Stimulated activated naive CD8-positive, alpha-beta T cell treated with anti-CD3 and anti-CD28 coated beads, Interleukin-15, amount 100 ng/mL, for 72 hours (primary cell): ENCODE results near the gene RARA.
A peak's percentile ranks its signal among the peaks of the same experiment; 100 is the strongest.
"Not testable (repeated sequence)": the region's sequence is repeated elsewhere in the genome, so short reads cannot be mapped to it uniquely, and the experiment has no call there.

Source experiments
- ATAC-seq: fragments of 150-1000 bp; cut with Tn5 transposase; 2 replicates; pipeline ENCODE4 v1.10.0; 2021; ENCODE audit warnings: mild to moderate bottlenecking, moderate library complexity
- DNase-seq, 2 donors: peaks; one replicate each; pipeline ENCODE4 v3.0.0; 2021 to 2022
- H3K27ac Mint-ChIP-seq, 2 donors: one replicate each; pipeline ENCODE4 v1.8.0; 2022; ENCODE audit warnings: mild to moderate bottlenecking in 2 of 2, mixed read lengths in 2 of 2, moderate library complexity in 2 of 2
- H3K27me3 Mint-ChIP-seq: one replicate; pipeline ENCODE4 v1.8.0; 2022; ENCODE audit warnings: mixed read lengths
- H3K4me1 Mint-ChIP-seq: one replicate; pipeline ENCODE4 v1.8.0; 2022; ENCODE audit warnings: mild to moderate bottlenecking, mixed read lengths
- H3K4me3 Mint-ChIP-seq, 2 donors: one replicate each; pipeline ENCODE4 v1.8.0; 2022; ENCODE audit warnings: mild to moderate bottlenecking in 2 of 2, mixed read lengths in 2 of 2, moderate library complexity in 1 of 2
- H3K9me3 Mint-ChIP-seq, 2 donors: one replicate each; pipeline ENCODE4 v1.8.0; 2022; ENCODE audit warnings: mixed read lengths in 2 of 2

Gene RARA

DNA sequence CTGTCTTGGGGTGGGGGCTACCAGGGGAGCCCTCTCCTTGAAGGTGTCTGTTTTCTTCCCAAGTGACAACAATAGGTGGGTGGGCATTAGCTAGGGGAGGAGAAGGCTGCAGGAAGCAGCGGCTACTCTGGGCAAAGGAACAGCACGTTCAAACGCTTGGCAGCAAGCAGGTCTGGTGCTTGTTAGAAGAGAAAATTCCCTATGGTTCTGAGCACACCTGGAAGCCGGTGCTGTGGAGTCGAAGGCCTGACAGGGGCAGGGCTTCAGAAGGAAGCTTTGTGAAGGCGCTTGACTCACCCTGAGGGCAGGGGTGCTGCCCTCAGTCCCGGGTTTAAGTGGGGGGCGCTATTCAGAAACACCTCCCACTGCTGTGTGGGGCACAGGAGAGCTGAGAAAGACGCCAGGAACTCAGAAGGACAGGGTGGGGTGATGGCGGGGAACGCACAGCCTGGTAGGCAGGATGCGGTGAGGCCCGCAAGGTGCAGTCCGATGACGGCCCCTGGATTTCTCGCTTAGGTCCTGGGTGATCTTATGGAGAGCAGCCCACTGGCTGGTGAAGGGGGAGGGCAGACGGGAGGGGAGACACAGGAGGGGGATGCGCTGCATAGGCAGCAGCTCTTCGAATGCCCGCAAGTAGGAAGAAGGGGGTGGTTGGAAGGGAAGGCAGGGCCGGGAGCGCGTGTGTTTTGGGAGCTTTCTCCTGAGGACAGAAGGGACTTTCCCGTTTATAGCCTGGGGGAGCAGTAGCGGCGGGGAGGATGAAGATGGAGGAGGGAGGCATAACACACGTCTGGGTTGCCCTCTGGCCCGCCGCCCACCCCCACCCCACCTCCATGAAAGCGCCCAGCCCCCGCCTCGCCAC, 52.3 kb downstream of the RARA start:
- Mint-ChIP-seq H3K27ac (no peak overlapping the region), H3K27me3 (peaks cover 44% of the 10 kb centered on the region), H3K9me3 (no peaks in the 10 kb centered on the region), H3K4me1 (peaks cover 58% of the 10 kb centered on the region), H3K4me3 (peak overlapping the region in 1 of 2 donors; percentile 22)
- DNase-seq (no peak), ATAC-seq (no peak)

GRCh38 chr17:40361925-40362695, 53.1 kb downstream of the RARA start:
- Mint-ChIP-seq H3K27ac (no peak overlapping the region), H3K9me3 (no peaks in the 10 kb centered on the region), H3K4me3 (peak overlapping the region; percentile 46 to 65), H3K27me3 (peaks cover 44% of the 10 kb centered on the region), H3K4me1 (peaks cover 63% of the 10 kb centered on the region)
- DNase-seq (no peak), ATAC-seq (peak; percentile 38)

DNA sequence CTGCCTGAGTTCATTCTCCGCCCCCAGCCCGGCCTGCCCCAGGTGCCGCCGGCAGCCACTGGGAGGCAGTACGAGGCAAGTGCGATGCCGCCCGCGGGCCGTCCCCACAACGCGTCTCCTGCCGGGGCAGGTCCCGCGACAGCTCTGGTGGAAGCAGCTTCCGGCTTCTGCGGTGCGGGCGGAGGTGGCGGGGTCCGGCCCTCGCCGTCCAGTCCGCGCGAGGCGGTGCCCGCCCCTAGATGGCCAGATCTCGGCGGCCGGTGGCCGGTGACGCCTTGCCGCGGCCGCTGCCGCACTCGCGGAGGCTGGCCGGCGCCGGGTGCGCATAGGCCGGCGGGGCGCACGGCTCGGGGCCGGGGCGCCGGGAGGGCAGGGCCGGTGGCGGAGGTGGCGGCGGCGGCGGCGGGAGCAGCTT, 53.7 kb downstream of the RARA start:
- H3K9me3 Mint-ChIP-seq, result no peaks in the 10 kb centered on the region
- H3K4me3 Mint-ChIP-seq, result peak overlapping the region; percentile 65 to 84
- no peak overlapping the region for H3K27ac Mint-ChIP-seq
- H3K4me1 Mint-ChIP-seq, result peaks cover 61% of the 10 kb centered on the region
- DNase-seq (peak; percentile 88 to 92), ATAC-seq (peak; percentile 93)
- H3K27me3 Mint-ChIP-seq, result peaks cover 44% of the 10 kb centered on the region

GRCh38 chr17:40363111-40363827, 54.3 kb downstream of the RARA start:
- DNase-seq, result peak in 1 of 2 donors; percentile 51

DNA sequence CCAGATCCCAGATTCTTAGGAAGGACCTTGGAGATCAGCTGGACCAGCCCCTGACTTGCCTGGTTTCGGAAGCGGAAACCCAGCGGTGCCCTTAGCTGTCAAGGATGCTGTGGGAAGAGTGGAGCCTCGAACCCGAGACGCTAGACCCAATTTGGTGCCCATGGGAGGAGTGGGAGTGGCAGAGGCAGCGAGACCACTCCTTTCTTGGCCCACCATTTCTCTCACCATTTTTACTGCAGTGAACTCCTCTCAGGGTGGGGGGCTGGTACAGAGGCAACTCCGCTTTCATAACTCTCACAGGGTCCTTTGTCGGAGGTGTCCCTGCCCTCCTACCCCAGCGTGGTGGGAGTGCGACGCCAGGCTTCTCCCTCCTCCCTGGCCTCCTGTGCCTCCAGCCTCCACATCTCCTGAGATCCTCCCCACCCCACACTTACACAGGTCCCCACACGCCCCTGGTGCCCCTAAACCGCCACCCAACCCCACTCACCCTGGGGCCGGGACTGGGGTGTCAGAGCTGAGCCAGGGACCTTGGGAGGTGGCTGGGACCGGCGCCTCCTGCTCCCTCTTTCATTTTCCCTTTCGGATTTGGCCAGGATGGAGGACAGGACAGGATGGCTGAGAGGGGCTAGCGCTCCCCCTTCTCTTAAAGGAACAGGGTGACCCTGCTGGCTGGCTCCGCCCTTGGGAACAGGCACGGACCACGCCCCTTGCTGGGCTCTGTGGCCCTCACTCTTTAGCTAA, 55.3 kb downstream of the RARA start, which contains the start of gene GJD3:
Gene GJD3 (minus strand): TSS at position 617 of the 741 bp plus-strand sequence. CDS start 922 bp downstream, outside the sequence.
- DNase-seq (no peak), ATAC-seq (no peak)
- H3K27ac Mint-ChIP-seq, result no peak within 1 kb of the TSS
- H3K4me3 Mint-ChIP-seq, result peak within 1 kb of the TSS; percentile 80 to 84
- no peaks in the 10 kb centered on the region for H3K9me3 Mint-ChIP-seq
- peaks cover 46% of the 10 kb centered on the region for H3K4me1 Mint-ChIP-seq
- peaks cover 44% of the 10 kb centered on the region for H3K27me3 Mint-ChIP-seq

More at GRCh38 chr17:40363111-40363827, 54.3 kb downstream of the RARA start:
- H3K27me3 Mint-ChIP-seq, result peaks cover 44% of the 10 kb centered on the region
- peak; percentile 59 for ATAC-seq
- peak overlapping the region; percentile 80 to 84 for H3K4me3 Mint-ChIP-seq
- no peaks in the 10 kb centered on the region for H3K9me3 Mint-ChIP-seq
- peaks cover 55% of the 10 kb centered on the region for H3K4me1 Mint-ChIP-seq
- no peak overlapping the region for H3K27ac Mint-ChIP-seq

DNA sequence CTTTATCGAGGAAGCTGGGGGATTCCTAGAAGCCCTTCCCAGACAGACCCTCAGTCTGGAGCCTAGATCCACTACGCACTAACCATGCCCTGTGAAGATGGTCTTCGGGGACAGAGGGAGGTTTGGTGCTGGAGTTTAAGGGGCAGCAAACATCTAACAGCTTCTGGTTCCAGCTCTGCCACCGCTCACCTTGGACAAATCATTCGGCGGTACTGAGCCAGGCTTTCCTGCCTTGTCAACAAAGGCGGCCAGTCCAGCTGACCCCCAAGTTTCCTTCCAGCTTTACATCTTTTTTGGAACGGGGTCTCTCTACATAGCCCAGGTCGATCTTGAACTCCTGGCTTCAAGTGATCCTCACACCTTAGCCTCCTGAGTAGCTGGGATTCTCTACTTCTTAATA, 55.9 kb downstream of the RARA start:
- Mint-ChIP-seq H3K4me1 (peaks cover 46% of the 10 kb centered on the region), H3K4me3 (peak overlapping the region in 1 of 2 donors; percentile 54), H3K27me3 (peaks cover 42% of the 10 kb centered on the region), H3K9me3 (no peaks in the 10 kb centered on the region), H3K27ac (no peak overlapping the region)
- ATAC-seq (no peak), DNase-seq (no peak)

DNA sequence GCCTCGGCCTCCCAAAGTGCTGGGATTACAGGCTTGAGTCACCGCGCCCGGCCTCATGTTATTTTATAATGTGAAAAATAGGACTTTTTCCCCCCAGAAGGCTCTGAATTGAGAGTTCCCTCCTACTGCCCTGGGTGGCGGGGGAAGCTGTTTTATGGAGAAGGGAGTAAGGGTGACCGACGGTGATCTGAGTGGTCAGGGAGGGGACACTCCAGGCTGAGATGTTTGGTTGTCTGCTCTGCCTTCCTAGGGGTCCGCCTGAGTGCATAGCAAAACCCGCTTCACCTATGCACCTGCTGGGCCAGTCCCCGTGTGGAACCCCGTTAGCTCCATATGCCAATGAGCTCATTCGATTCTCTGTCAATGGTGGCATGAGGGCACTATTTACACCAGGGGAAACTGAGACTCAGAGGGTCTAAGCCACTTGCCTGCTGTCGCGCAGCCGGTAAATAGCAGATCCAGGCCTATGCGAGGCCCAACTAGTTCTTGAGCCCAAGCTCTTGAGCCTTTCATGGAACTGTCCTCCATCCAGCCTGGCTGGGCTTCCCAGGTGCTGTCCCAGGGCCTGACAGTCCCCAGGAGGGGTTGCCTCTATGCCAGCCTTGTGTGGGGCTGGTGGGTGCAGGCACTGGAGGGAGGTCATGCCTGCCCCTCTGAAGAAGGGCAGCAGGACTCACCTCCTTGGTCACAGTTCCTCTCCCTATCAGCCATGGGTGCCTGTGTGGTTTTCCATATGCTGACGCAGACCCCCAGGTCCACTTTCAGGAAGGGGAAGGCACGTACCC, 57.3 kb downstream of the RARA start:
- no peak overlapping the region for H3K4me3 Mint-ChIP-seq
- peaks cover 42% of the 10 kb centered on the region for H3K4me1 Mint-ChIP-seq
- no peaks in the 10 kb centered on the region for H3K9me3 Mint-ChIP-seq
- ATAC-seq (no peak), DNase-seq (no peak)
- peaks cover 28% of the 10 kb centered on the region for H3K27me3 Mint-ChIP-seq
- H3K27ac Mint-ChIP-seq, result no peak overlapping the region

- H3K9me3 Mint-ChIP-seq, result no peaks in the 10 kb centered on the region
- H3K4me3 Mint-ChIP-seq, result no peak overlapping the region
- H3K4me1 Mint-ChIP-seq, result peaks cover 42% of the 10 kb centered on the region
- H3K27ac Mint-ChIP-seq, result no peak overlapping the region
- H3K27me3 Mint-ChIP-seq, result peaks cover 21% of the 10 kb centered on the region
- DNase-seq (no peak), ATAC-seq (no peak)
Observed at GRCh38 chr17:40366861-40367518, 58.0 kb downstream of the RARA start.

GRCh38 chr17:40367728-40368127, 58.7 kb downstream of the RARA start:
- not testable (repeated sequence) for H3K9me3 Mint-ChIP-seq, H3K27ac Mint-ChIP-seq, H3K4me3 Mint-ChIP-seq, ATAC-seq, DNase-seq
- H3K4me1 Mint-ChIP-seq, result peaks cover 42% of the 10 kb centered on the region
- peaks cover 18% of the 10 kb centered on the region for H3K27me3 Mint-ChIP-seq

- H3K4me1 Mint-ChIP-seq, result peaks cover 35% of the 10 kb centered on the region
- DNase-seq, result no peak
- no peak for ATAC-seq
- no peak overlapping the region for H3K4me3 Mint-ChIP-seq
- no peaks in the 10 kb centered on the region for H3K9me3 Mint-ChIP-seq
- no peaks in the 10 kb centered on the region for H3K27me3 Mint-ChIP-seq
- peak overlapping the region in 1 of 2 donors; percentile 20 for H3K27ac Mint-ChIP-seq
Observed at GRCh38 chr17:40369923-40370322, 60.9 kb downstream of the RARA start.

DNA sequence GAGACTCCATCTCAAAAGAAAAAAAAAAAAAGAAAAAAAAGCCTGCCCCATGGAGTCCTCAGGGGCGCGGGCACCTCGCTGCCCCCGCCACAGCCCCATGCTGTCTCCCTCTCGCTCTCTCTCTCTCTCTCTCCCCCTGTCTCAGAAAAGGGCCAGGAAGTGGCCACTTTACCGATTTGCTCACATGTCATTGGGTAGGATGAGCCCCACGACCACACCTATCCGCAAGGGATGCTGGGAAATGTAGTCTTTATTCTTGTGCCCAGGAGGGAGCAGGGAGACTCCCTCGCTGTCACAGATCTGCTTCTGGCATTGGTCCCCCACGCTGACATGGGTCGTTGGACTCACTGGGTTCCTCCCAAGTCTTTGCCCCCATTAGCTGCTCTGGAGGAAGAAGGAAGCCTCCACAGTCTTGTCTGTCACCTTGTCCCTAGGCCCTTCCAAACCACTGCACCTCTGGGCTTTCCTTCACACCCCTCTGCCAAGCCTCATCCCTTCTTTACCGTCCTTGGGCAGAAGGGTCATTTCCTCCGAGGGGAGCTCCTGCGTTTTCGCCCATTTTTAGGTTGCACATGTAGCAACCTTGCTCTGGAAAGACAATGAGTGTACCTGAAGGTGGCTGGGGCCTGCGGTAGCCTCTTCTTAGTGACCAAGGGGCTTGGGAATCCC, 62.4 kb downstream of the RARA start:
- Mint-ChIP-seq H3K27me3 (no peaks in the 10 kb centered on the region), H3K27ac (peak overlapping the region; percentile 6 to 86), H3K4me3 (no peak overlapping the region), H3K4me1 (peaks cover 37% of the 10 kb centered on the region), H3K9me3 (peaks cover 0 to 2% of the 10 kb centered on the region in 2 donors)
- ATAC-seq, result peak; percentile 77
- no peak for DNase-seq

DNA sequence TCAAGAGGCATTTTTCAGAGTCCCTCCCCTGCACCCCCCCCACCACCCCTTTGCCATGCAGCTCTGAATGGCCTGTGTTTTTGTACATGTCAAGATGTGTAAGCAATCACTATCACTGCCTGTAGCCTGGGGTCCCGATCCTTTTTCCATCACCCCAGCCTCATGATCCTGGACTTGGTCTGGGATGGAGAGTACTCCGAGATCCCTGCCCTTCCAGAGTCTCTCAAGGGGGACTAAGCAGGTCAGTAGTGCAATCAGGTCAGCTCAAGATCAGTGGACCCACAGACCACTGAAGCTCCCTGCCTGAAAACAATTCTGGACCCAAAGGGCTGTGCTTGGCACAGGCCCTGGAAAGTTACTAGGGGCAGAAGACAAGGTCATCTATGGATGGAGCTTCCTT, 63.1 kb downstream of the RARA start:
- peaks cover 0 to 8% of the 10 kb centered on the region in 2 donors for H3K9me3 Mint-ChIP-seq
- H3K27me3 Mint-ChIP-seq, result peaks cover 6% of the 10 kb centered on the region
- ATAC-seq (no peak), DNase-seq (no peak)
- no peak overlapping the region for H3K4me3 Mint-ChIP-seq
- H3K27ac Mint-ChIP-seq, result no peak overlapping the region
- peaks cover 39% of the 10 kb centered on the region for H3K4me1 Mint-ChIP-seq

DNA sequence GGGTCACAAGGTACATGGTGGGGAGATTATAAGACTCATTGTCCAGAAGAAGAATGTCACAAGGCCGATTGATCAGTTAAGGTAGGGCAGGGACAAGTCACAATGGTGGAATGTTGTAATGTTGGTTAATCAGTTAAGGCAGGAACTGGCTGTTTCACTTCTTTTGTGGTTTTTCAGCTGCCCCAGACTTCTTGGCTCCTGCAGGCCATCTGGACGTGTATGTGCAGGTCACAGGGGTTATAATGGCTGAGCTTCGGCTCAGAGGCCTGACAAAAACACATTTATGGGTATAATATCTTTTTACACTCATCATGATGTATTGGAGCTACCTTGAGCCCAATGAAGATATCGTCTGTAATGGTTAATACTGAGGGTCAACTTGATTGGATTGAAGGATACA, 63.7 kb downstream of the RARA start:
- not testable (repeated sequence) for ATAC-seq, H3K27ac Mint-ChIP-seq, H3K9me3 Mint-ChIP-seq, DNase-seq, H3K4me3 Mint-ChIP-seq, H3K27me3 Mint-ChIP-seq
- peaks cover 39% of the 10 kb centered on the region for H3K4me1 Mint-ChIP-seq
